ENCODE data around the gene SYDE1. TPM values are rescaled to one million over a fixed set of nuclear protein-coding genes. Genes with fewer than 3 reads are reported as not detected.

Gene SYDE1
- total RNA-seq, 1 experiment from 2014 or later = 117 TPM

GRCh38 chr19:15113245-15114152 is 6.3 kb downstream of the SYDE1 start:
- Histone ChIP-seq H3K4me1 (replicated peaks) (peaks cover 7% of the 10 kb centered on the region), H3K36me3 (peaks cover 100% of the 10 kb centered on the region), H3K4me3 (no peak overlapping the region; the same call in 1 of the 2 replicates), H3K27ac (no peak overlapping the region), H3K9me3 (replicated peaks) (no peaks in the 10 kb centered on the region), H3K27me3 (replicated peaks) (no peaks in the 10 kb centered on the region)
- DNase-seq (ENCODE audit: low read depth in 1 of 2, low spot score in 2 of 2) = no peak

GRCh38 chr19:15114153-15114540 is 6.9 kb downstream of the SYDE1 start:
- Histone ChIP-seq H3K27me3 (replicated peaks) (no peaks in the 10 kb centered on the region), H3K36me3 (peaks cover 100% of the 10 kb centered on the region), H3K4me3 (no peak overlapping the region), H3K4me1 (replicated peaks) (peaks cover under 1% of the 10 kb centered on the region), H3K9me3 (replicated peaks) (no peaks in the 10 kb centered on the region; the same call in 1 of the 2 replicates), H3K27ac (no peak overlapping the region)
- DNase-seq (ENCODE audit: low read depth in 1 of 2, low spot score in 2 of 2) = no peak

- Histone ChIP-seq H3K36me3 (peaks cover 100% of the 10 kb centered on the region), H3K9me3 (replicated peaks) (no peaks in the 10 kb centered on the region; the same call in 1 of the 2 replicates), H3K4me3 (no peak overlapping the region), H3K27me3 (replicated peaks) (no peaks in the 10 kb centered on the region), H3K27ac (no peak overlapping the region), H3K4me1 (replicated peaks) (no peaks in the 10 kb centered on the region)
- no peak for DNase-seq (ENCODE audit: low read depth in 1 of 2, low spot score in 2 of 2)
Observed at GRCh38 chr19:15115080-15115479, 7.9 kb downstream of the SYDE1 start.

- H3K9me3 ChIP-seq (replicated peaks) = no peaks in the 10 kb centered on the region; the same call in 1 of the 2 replicates
- no peaks in the 10 kb centered on the region for H3K27me3 ChIP-seq (replicated peaks)
- H3K36me3 ChIP-seq = peaks cover 100% of the 10 kb centered on the region
- no peak overlapping the region for H3K27ac ChIP-seq
- H3K4me1 ChIP-seq (replicated peaks) = no peaks in the 10 kb centered on the region
- no peak overlapping the region for H3K4me3 ChIP-seq
- DNase-seq (ENCODE audit: low read depth in 1 of 2, low spot score in 2 of 2) = no peak
Observed at GRCh38 chr19:15115762-15116615, 8.8 kb downstream of the SYDE1 start.

- no peaks in the 10 kb centered on the region; the same call in 1 of the 2 replicates for H3K9me3 ChIP-seq (replicated peaks)
- no peaks in the 10 kb centered on the region for H3K4me1 ChIP-seq (replicated peaks)
- H3K4me3 ChIP-seq = no peak overlapping the region
- peaks cover 96% of the 10 kb centered on the region for H3K36me3 ChIP-seq
- no peak for DNase-seq (ENCODE audit: low read depth in 1 of 2, low spot score in 2 of 2)
- H3K27me3 ChIP-seq (replicated peaks) = no peaks in the 10 kb centered on the region
- H3K27ac ChIP-seq = no peak overlapping the region
Observed at GRCh38 chr19:15116856-15117255, 9.7 kb downstream of the SYDE1 start.

- Histone ChIP-seq H3K4me3 (no peak overlapping the region), H3K36me3 (peaks cover 95% of the 10 kb centered on the region)
Observed at GRCh38 chr19:15118248-15118647, 11.0 kb downstream of the SYDE1 start.

GRCh38 chr19:15118789-15119494 is 11.7 kb downstream of the SYDE1 start:
- Histone ChIP-seq H3K27ac (no peak overlapping the region), H3K36me3 (peaks cover 93% of the 10 kb centered on the region), H3K4me1 (replicated peaks) (peaks cover under 1% of the 10 kb centered on the region; the same call in 1 of the 2 replicates), H3K27me3 (replicated peaks) (no peaks in the 10 kb centered on the region), H3K9me3 (replicated peaks) (no peaks in the 10 kb centered on the region; the same call in 1 of the 2 replicates), H3K4me3 (no peak overlapping the region)
- no peak for DNase-seq (ENCODE audit: low read depth in 1 of 2, low spot score in 2 of 2)

More at GRCh38 chr19:15118248-15118647, 11.0 kb downstream of the SYDE1 start:
- H3K27ac ChIP-seq = no peak overlapping the region
- no peak for DNase-seq (ENCODE audit: low read depth in 1 of 2, low spot score in 2 of 2)
- no peaks in the 10 kb centered on the region for H3K4me1 ChIP-seq (replicated peaks)
- H3K9me3 ChIP-seq (replicated peaks) = no peaks in the 10 kb centered on the region; the same call in 1 of the 2 replicates
- H3K27me3 ChIP-seq (replicated peaks) = no peaks in the 10 kb centered on the region

- DNase-seq (ENCODE audit: low read depth in 1 of 2, low spot score in 2 of 2) = no peak
- no peaks in the 10 kb centered on the region for H3K27me3 ChIP-seq (replicated peaks)
- H3K4me1 ChIP-seq (replicated peaks) = peaks cover 13% of the 10 kb centered on the region
- H3K27ac ChIP-seq = no peak overlapping the region
- peaks cover 92% of the 10 kb centered on the region for H3K36me3 ChIP-seq
- H3K4me3 ChIP-seq = no peak overlapping the region
- H3K9me3 ChIP-seq (replicated peaks) = no peaks in the 10 kb centered on the region; the same call in 1 of the 2 replicates
Observed at GRCh38 chr19:15120135-15121026, 13.2 kb downstream of the SYDE1 start.

GRCh38 chr19:15122331-15123030 is 15.3 kb downstream of the SYDE1 start:
- DNase-seq (ENCODE audit: low read depth in 1 of 2, low spot score in 2 of 2) = no peak
- Histone ChIP-seq H3K4me1 (replicated peaks) (peaks cover 25% of the 10 kb centered on the region), H3K4me3 (no peak overlapping the region), H3K27ac (no peak overlapping the region), H3K27me3 (replicated peaks) (no peaks in the 10 kb centered on the region), H3K9me3 (replicated peaks) (no peaks in the 10 kb centered on the region; the same call in 1 of the 2 replicates), H3K36me3 (peaks cover 72% of the 10 kb centered on the region)

GRCh38 chr19:15123031-15123890 is 16.1 kb downstream of the SYDE1 start:
- Histone ChIP-seq H3K36me3 (peaks cover 65% of the 10 kb centered on the region), H3K27me3 (replicated peaks) (no peaks in the 10 kb centered on the region), H3K4me1 (replicated peaks) (peaks cover 30% of the 10 kb centered on the region), H3K4me3 (no peak overlapping the region), H3K27ac (no peak overlapping the region), H3K9me3 (replicated peaks) (no peaks in the 10 kb centered on the region; the same call in 1 of the 2 replicates)
- no peak for DNase-seq (ENCODE audit: low read depth in 1 of 2, low spot score in 2 of 2)

GRCh38 chr19:15123900-15124299 is 16.7 kb downstream of the SYDE1 start:
- no peak for DNase-seq (ENCODE audit: low read depth in 1 of 2, low spot score in 2 of 2)
- H3K4me1 ChIP-seq (replicated peaks) = peaks cover 33% of the 10 kb centered on the region
- no peak overlapping the region; the same call in 1 of the 2 replicates for H3K4me3 ChIP-seq
- H3K9me3 ChIP-seq (replicated peaks) = no peaks in the 10 kb centered on the region; the same call in 1 of the 2 replicates
- no peaks in the 10 kb centered on the region for H3K27me3 ChIP-seq (replicated peaks)
- peaks cover 58% of the 10 kb centered on the region for H3K36me3 ChIP-seq
- no peak overlapping the region for H3K27ac ChIP-seq
